A549 (cell line): Measurements from ENCODE around the gene DIO3. TPM values are rescaled to one million over a fixed set of nuclear protein-coding genes. Genes with fewer than 3 reads are reported as not detected.
A peak's percentile ranks its signal among the peaks of the same experiment; 100 is the strongest.

Experiments
- ATAC-seq, 2 experiments: fragments of 200-7000 bp in 1 of 2; fragments of >200 bp in 1 of 2; cut with Nextera tagmentation in 1 of 2; cut with Tn5 transposase in 1 of 2; 3 replicates each; pipeline versions ENCODE4 v1.8.0 to v1.9.1; 2018 to 2020; ENCODE audit warnings: mild to moderate bottlenecking in 1 of 2, moderate library complexity in 1 of 2
- CTCF ChIA-PET: fragments of 300-600 bp; sonication (Branson Sonifier 250); formaldehyde crosslinking; extraction: SDS; loops from one replicate; lab custom pipeline; 2021; ENCODE audit warnings: antibody characterized with exemption, inconsistent platforms; lab: Yijun Ruan, JAX
- POLR2A ChIA-PET: fragments of 350-600 bp; formaldehyde crosslinking; extraction: SDS; loops from one replicate; lab custom pipeline; 2021; ENCODE audit warnings: antibody characterized with exemption, inconsistent platforms; lab: Yijun Ruan, JAX
- DNase-seq, 2 experiments: peaks; one replicate each; pipeline versions ENCODE4 v3.0.0 to v3.0.0-alpha.2; 2011 to 2016; ENCODE audit warnings: low read depth in 1 of 2, low spot score in 1 of 2
- FAIRE-seq: peaks from 2 replicates; lab custom pipeline; 2011; peaks lifted over from hg19 to GRCh38; lab: Jason Lieb, UNC
- H3K27ac ChIP-seq, 2 experiments: fragments of >200 bp; sonication (Bioruptor Twin); formaldehyde crosslinking; 3 replicates each; pipeline ENCODE4 v1.5.1; 2016 to 2017
- H3K4me1 ChIP-seq: fragments of >200 bp; sonication (Bioruptor Twin); formaldehyde crosslinking; 3 replicates; pipeline ENCODE4 v1.6.1; 2016
- H3K4me2 ChIP-seq: fragments of >200 bp; sonication (Bioruptor Twin); formaldehyde crosslinking; 3 replicates; pipeline ENCODE4 v1.6.1; 2016
- H3K4me3 ChIP-seq: fragments of >200 bp; sonication (Bioruptor Twin); formaldehyde crosslinking; 3 replicates; pipeline ENCODE4 v1.5.1; 2016
- H3K9me3 ChIP-seq: fragments of >200 bp; sonication (Bioruptor Twin); formaldehyde crosslinking; 3 replicates; pipeline ENCODE4 v1.6.1; 2016
- ATOH8 ChIP-seq: fragments of 250-450 bp; sonication (Bioruptor Pico); IDR thresholded peaks from 2 replicates; pipeline ENCODE4 v1.5.0; 2020; ENCODE audit warnings: low read depth, mild to moderate bottlenecking, moderate library complexity
- CBX2 ChIP-seq: fragments of 200-600 bp; sonication (generic); IDR thresholded peaks from 2 replicates; pipeline ENCODE4 v1.6.1; 2016; ENCODE audit warnings: low read depth, mild to moderate bottlenecking, borderline replicate concordance
- CBX8 ChIP-seq: fragments of 200-600 bp; sonication (generic); IDR thresholded peaks from 2 replicates; pipeline ENCODE4 v1.6.1; 2016
- EHMT2 ChIP-seq: fragments of 200-600 bp; sonication (generic); IDR thresholded peaks from 2 replicates; pipeline ENCODE4 v1.6.1; 2016; ENCODE audit warnings: antibody characterized with exemption, low read depth, mild to moderate bottlenecking, moderate library complexity
- ELK1 ChIP-seq: fragments of 150-350 bp; IDR thresholded peaks from 2 replicates; pipeline ENCODE4 v1.6.1; 2014; ENCODE audit warnings: low read depth, mild to moderate bottlenecking, low read length
- ESRRA ChIP-seq: fragments of 150-350 bp; IDR thresholded peaks from 2 replicates; pipeline ENCODE4 v1.6.1; 2014; ENCODE audit warnings: mild to moderate bottlenecking, low read length, borderline replicate concordance
- FOSB ChIP-seq: fragments of 250-450 bp; sonication (Bioruptor Pico); IDR thresholded peaks from 2 replicates; pipeline ENCODE4 v1.5.0; 2020; ENCODE audit warnings: mild to moderate bottlenecking, moderate library complexity
- HES2 ChIP-seq: fragments of >200 bp; sonication (Bioruptor Twin); formaldehyde crosslinking; IDR thresholded peaks from 2 replicates; pipeline ENCODE4 v1.6.1; 2016
- HMGXB4 ChIP-seq: fragments of 250-450 bp; sonication (Bioruptor Pico); IDR thresholded peaks from 2 replicates; pipeline ENCODE4 v1.5.0; 2021; ENCODE audit warnings: mild to moderate bottlenecking, moderate library complexity, borderline replicate concordance
- HOXA7 ChIP-seq: fragments of 250-450 bp; sonication (Bioruptor Pico); IDR thresholded peaks from 2 replicates; pipeline ENCODE4 v1.5.0; 2020; ENCODE audit warnings: mild to moderate bottlenecking, moderate library complexity
- JUN ChIP-seq, 2 experiments: fragments of >200 bp; sonication (Bioruptor Twin); formaldehyde crosslinking; IDR thresholded peaks; 2 replicates in 1 of 2; 3 replicates in 1 of 2; pipeline ENCODE4 v1.6.1; 2016 to 2017
- JUNB ChIP-seq: fragments of >200 bp; sonication (Bioruptor Twin); formaldehyde crosslinking; IDR thresholded peaks from 2 replicates; pipeline ENCODE4 v1.6.1; 2016
- MYC ChIP-seq: IDR thresholded peaks from 2 replicates; pipeline ENCODE4 v1.6.1; 2012; ENCODE audit warnings: mild to moderate bottlenecking, inconsistent platforms, low read length, improper control_type of control experiment, borderline replicate concordance
- NPAS2 ChIP-seq: fragments of 250-450 bp; sonication (Bioruptor Pico); IDR thresholded peaks from 2 replicates; pipeline ENCODE4 v1.8.0; 2022; ENCODE audit warnings: mild to moderate bottlenecking, moderate library complexity, borderline replicate concordance
- NR3C1 ChIP-seq: fragments of >200 bp; sonication (Bioruptor Twin); formaldehyde crosslinking; IDR thresholded peaks from 3 replicates; pipeline ENCODE4 v1.6.1; 2017
- POLR2AphosphoS2 ChIP-seq: conservative IDR thresholded peaks from 2 replicates; pipeline ENCODE4 v1.6.1; 2012; ENCODE audit warnings: low read length, improper control_type of control experiment, inconsistent platforms
- RNF2 ChIP-seq: fragments of 200-600 bp; sonication (generic); IDR thresholded peaks from 2 replicates; pipeline ENCODE4 v1.6.1; 2016; ENCODE audit warnings: low read depth, mild to moderate bottlenecking, antibody characterized with exemption, moderate library complexity, borderline replicate concordance
- TFCP2L1 ChIP-seq: fragments of 250-450 bp; sonication (Bioruptor Pico); IDR thresholded peaks from 2 replicates; pipeline ENCODE4 v1.5.0; 2021; ENCODE audit warnings: mild to moderate bottlenecking
- USF2 ChIP-seq: fragments of 450-650 bp; IDR thresholded peaks from 2 replicates; pipeline ENCODE4 v1.6.1; 2014; ENCODE audit warnings: antibody characterized with exemption
- ZC3H11A ChIP-seq: fragments of 450-650 bp; IDR thresholded peaks from 2 replicates; pipeline ENCODE4 v1.6.1; 2014; ENCODE audit warnings: antibody characterized with exemption, mild to moderate bottlenecking
- ZFP36 ChIP-seq: fragments of 450-650 bp; IDR thresholded peaks from 2 replicates; pipeline ENCODE4 v1.6.1; 2014; ENCODE audit warnings: borderline replicate concordance; ENCODE audit not compliant: partially characterized antibody
- ZNF302 ChIP-seq: fragments of 250-450 bp; sonication (Bioruptor Pico); IDR thresholded peaks from 2 replicates; pipeline ENCODE4 v1.9.0; 2021; ENCODE audit warnings: inconsistent platforms, mild to moderate bottlenecking, moderate library complexity
- ZSCAN20 ChIP-seq: fragments of 250-450 bp; sonication (Bioruptor Pico); IDR thresholded peaks from 2 replicates; pipeline ENCODE4 v1.8.0; 2022; ENCODE audit warnings: mild to moderate bottlenecking, moderate library complexity
- WGBS: methylation state at CpG from one replicate; pipeline ENCODE4 v1.1.6; 2017; ENCODE audit errors: missing lambda C conversion rate; 5-methylcytosine and 5-hydroxymethylcytosine counted together
- polyA plus RNA-seq, 4 experiments: library from polyadenylated mRNA; depleted of rRNA in 3 of 4; stranded (reverse); fragments of >200 nt; fragmentation: RNase III in 1 of 4; extraction: RNeasy Plus Mini Kit Qiagen cat#74134 plus additional on column Dnase treatment in 1 of 4; gene quantifications; 2 replicates in 3 of 4; 3 replicates in 1 of 4; pipeline ENCODE4 v1.2.3, GENCODE V29; 2011 to 2017
- TF ChIP-seq, protein P1 (sequence below): IDR thresholded peaks from 2 replicates; pipeline ENCODE4 v1.6.1; 2012

The DIO3 gene
- polyA plus RNA-seq, 2 of the 4 experiments (the other 2 are of a cell fraction), result 0.04 to 0.09 TPM

GRCh38 chr14:101586531-101587430 lies 25.5 kb downstream of the DIO3 start:
- DNase-seq, result no peak
- Histone ChIP-seq H3K4me1 (no peaks in the 10 kb centered on the region), H3K4me2 (no peak overlapping the region), H3K9me3 (no peaks in the 10 kb centered on the region), H3K4me3 (no peak overlapping the region)
- ChIA-PET POLR2A (no interaction called here), CTCF (interaction anchor here (0.6 to 1.2 kb wide), 2 partner anchors 8 to 497 kb away, joined by 3 read pairs; no protein-coding TSS in a partner anchor)
- WGBS, result 72% methylated on average over 17 of the region's 17 CpGs
- ATAC-seq, result no peak
- FAIRE-seq, result no peak
- TF ChIP-seq NR3C1, result no peak
- no peak for TF ChIP-seq ZNF302 (CRISPR knock-in tag)
- no peak for TF ChIP-seq HES2
- TF ChIP-seq, all 56 proteins: peak for 0
- no peak overlapping the region for H3K27ac ChIP-seq

- POLR2A ChIA-PET, result no interaction called here
- ATAC-seq, result no peak
- no peak for DNase-seq
- FAIRE-seq, result no peak
- TF ChIP-seq ZSCAN20 (CRISPR knock-in tag), result no peak
- no peak for TF ChIP-seq ZC3H11A
- TF ChIP-seq, protein P1, sequence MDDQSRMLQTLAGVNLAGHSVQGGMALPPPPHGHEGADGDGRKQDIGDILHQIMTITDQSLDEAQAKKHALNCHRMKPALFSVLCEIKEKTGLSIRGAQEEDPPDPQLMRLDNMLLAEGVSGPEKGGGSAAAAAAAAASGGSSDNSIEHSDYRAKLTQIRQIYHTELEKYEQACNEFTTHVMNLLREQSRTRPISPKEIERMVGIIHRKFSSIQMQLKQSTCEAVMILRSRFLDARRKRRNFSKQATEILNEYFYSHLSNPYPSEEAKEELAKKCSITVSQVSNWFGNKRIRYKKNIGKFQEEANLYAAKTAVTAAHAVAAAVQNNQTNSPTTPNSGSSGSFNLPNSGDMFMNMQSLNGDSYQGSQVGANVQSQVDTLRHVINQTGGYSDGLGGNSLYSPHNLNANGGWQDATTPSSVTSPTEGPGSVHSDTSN, result no peak
- TF ChIP-seq POLR2AphosphoS2, result no peak
- TF ChIP-seq CBX2, result no peak
- TF ChIP-seq JUN (IDR thresholded peaks at IDR 0.05), result no peak
- no peak for TF ChIP-seq CBX8
- Histone ChIP-seq H3K9me3 (no peaks in the 10 kb centered on the region), H3K4me1 (no peaks in the 10 kb centered on the region), H3K27ac (no peak overlapping the region), H3K4me3 (no peak overlapping the region), H3K4me2 (no peak overlapping the region)
- 93% methylated on average over 29 of the region's 29 CpGs for WGBS
- CTCF ChIA-PET, result interaction anchor here (0.6 to 1.2 kb wide), 2 partner anchors 8 to 497 kb away, joined by 3 read pairs; no protein-coding TSS in a partner anchor
Measured at GRCh38 chr14:101587441-101587911, 26.2 kb downstream of the DIO3 start.

DNA sequence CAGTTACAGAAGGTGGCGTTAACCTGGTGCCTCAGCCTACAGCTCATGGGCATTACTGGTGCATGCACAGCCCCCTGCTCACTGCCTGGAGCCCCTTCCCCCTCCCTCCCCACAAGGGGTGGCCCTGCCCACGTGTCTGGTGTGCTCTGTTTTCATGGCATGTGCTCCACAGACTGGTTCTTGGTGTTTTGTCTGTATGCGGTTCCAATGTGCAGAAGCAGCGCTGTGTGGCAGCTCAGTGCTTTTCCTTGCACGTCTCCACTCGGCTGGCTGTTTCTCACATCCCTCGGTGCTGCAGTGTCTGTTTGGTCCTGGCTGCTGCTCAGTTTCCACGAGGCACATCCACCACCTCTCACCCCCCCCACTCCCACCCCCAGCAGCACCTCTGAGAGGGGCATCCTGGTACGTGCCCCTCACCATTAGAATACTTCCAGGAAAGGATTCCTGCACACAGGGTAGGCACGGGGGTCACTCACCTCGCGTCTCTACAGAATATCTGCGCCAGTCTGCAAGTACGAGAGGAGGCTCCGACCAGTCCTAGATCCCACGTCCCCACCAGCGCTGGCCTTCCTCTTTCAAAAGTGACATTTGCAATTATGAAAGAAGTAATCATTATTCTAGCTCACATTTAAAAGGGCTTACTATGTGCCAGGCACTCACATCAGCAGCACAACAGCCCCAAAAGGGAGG lies 27.1 kb downstream of the DIO3 start:
- FAIRE-seq (no peak), DNase-seq (no peak)
- Histone ChIP-seq H3K4me1 (no peaks in the 10 kb centered on the region), H3K4me2 (no peak overlapping the region), H3K9me3 (no peaks in the 10 kb centered on the region), H3K4me3 (no peak overlapping the region)
- CTCF ChIA-PET, result interaction anchor here (0.6 to 1.5 kb wide), 3 partner anchors 9 to 141 kb away, joined by 3 to 5 read pairs (median 4); no protein-coding TSS in a partner anchor
- TF ChIP-seq HOXA7 (CRISPR knock-in tag) (no peak), NPAS2 (CRISPR knock-in tag) (no peak), ESRRA (no peak), HMGXB4 (CRISPR knock-in tag) (no peak), RNF2 (no peak), TFCP2L1 (CRISPR knock-in tag) (no peak), FOSB (CRISPR knock-in tag) (no peak), POLR2AphosphoS2 (no peak), JUNB (no peak), ATOH8 (no peak), EHMT2 (no peak), ELK1 (no peak), ZFP36 (no peak), USF2 (no peak), MYC (no peak)
- TF ChIP-seq, all 56 proteins: peak for 0
- WGBS, result 77% methylated on average over 17 of the region's 17 CpGs
- peak overlapping the region in 1 of 2 experiments; percentile 19; a peak in 1 of 6 replicates for H3K27ac ChIP-seq
- POLR2A ChIA-PET, result no interaction called here
- no peak for ATAC-seq
